Endodermal cell (in vitro differentiated cells): ENCODE data around the gene ANKRD52. TPM values are rescaled to one million over a fixed set of nuclear protein-coding genes. Genes with fewer than 3 reads are reported as not detected.

Source experiments
- DNase-seq: peaks from one replicate; pipeline ENCODE4 v3.0.0-alpha.2; 2017
- H3K27ac ChIP-seq: 2 replicates; pipeline ENCODE4 v1.5.1; 2013; ENCODE audit warnings: mild to moderate bottlenecking, low read depth, low read length, moderate library complexity
- H3K27me3 ChIP-seq: 2 replicates; pipeline ENCODE4 v1.6.1; 2013; ENCODE audit warnings: mild to moderate bottlenecking, low read length, moderate library complexity; ENCODE audit not compliant: insufficient read depth, control insufficient read depth, poor library complexity, severe bottlenecking
- H3K36me3 ChIP-seq: 2 replicates; pipeline ENCODE4 v1.7.0; 2013; ENCODE audit warnings: mild to moderate bottlenecking, low read length, moderate library complexity; ENCODE audit not compliant: control insufficient read depth, insufficient read depth
- H3K4me1 ChIP-seq: one replicate; pipeline ENCODE4 v1.7.0; 2013; ENCODE audit warnings: low read length; ENCODE audit not compliant: control insufficient read depth, insufficient read depth
- H3K4me3 ChIP-seq: 2 replicates; pipeline ENCODE4 v1.5.1; 2013; ENCODE audit warnings: mild to moderate bottlenecking, low read length, moderate library complexity
- H3K9ac ChIP-seq: 2 replicates; pipeline ENCODE4 v1.6.1; 2013; ENCODE audit warnings: mild to moderate bottlenecking, low read length, moderate library complexity; ENCODE audit not compliant: poor library complexity, severe bottlenecking; ENCODE audit errors: extremely low read depth
- H3K9me3 ChIP-seq: 2 replicates; pipeline ENCODE4 v1.6.1; 2013; ENCODE audit warnings: mild to moderate bottlenecking, low read length, moderate library complexity; ENCODE audit not compliant: control insufficient read depth
- H3K27ac Mint-ChIP-seq: 2 replicates; pipeline ENCODE4 v1.8.0; 2020; ENCODE audit warnings: mixed read lengths
- H3K27me3 Mint-ChIP-seq: 2 replicates; pipeline ENCODE4 v1.8.0; 2021; ENCODE audit warnings: mild to moderate bottlenecking, mixed read lengths; ENCODE audit not compliant: insufficient read depth
- H3K36me3 Mint-ChIP-seq: 2 replicates; pipeline ENCODE4 v1.8.0; 2020; ENCODE audit warnings: low read depth, mixed read lengths
- H3K4me1 Mint-ChIP-seq: 2 replicates; pipeline ENCODE4 v1.8.0; 2020; ENCODE audit warnings: mixed read lengths
- H3K4me3 Mint-ChIP-seq: 2 replicates; pipeline ENCODE4 v1.8.0; 2020; ENCODE audit warnings: mild to moderate bottlenecking, moderate library complexity, mixed read lengths
- H3K9me3 Mint-ChIP-seq: 2 replicates; pipeline ENCODE4 v1.8.0; 2020; ENCODE audit warnings: mild to moderate bottlenecking, mixed read lengths
- CTCF ChIP-seq: fragments of 200-600 bp; sonication (generic); conservative IDR thresholded peaks from 2 replicates; pipeline ENCODE4 v1.5.0; 2021; ENCODE audit warnings: antibody characterized with exemption, mild to moderate bottlenecking
- WGBS, 2 experiments: methylation state at CpG; one replicate each; pipeline versions ENCODE4 v1.1.5 to v1.1.7; 2013; ENCODE audit warnings: missing lambda C conversion rate in 2 of 2, mixed read lengths in 1 of 2; ENCODE audit not compliant: insufficient coverage in 1 of 2, insufficient read length in 1 of 2; 5-methylcytosine and 5-hydroxymethylcytosine counted together
- total RNA-seq, 2 donors: library from RNA; stranded (reverse); fragmentation: NEBNext Ultra II Directional in 1 of 2; extraction: Animal tissue kit (Norgen Biotek cat#: 25700) in 1 of 2; gene quantifications; 2 replicates in 1 of 2; 3 replicates in 1 of 2; pipeline ENCODE4 v1.2.1, GENCODE V29; 2021

The ANKRD52 gene
- total RNA-seq, 2 donors from 2014 or later: 39.3 to 54.9 TPM

GRCh38 chr12:56297400-56297799, 39.2 kb upstream of the ANKRD52 start:
- H3K27me3 ChIP-seq: no peaks in the 10 kb centered on the region
- H3K9ac ChIP-seq: no peak overlapping the region
- 89 to 96% methylated on average over 8 of the region's 8 CpGs for WGBS, 2 experiments
- Mint-ChIP-seq H3K27ac (peak overlapping the region; percentile 39), H3K4me3 (no peak overlapping the region), H3K27me3 (no peaks in the 10 kb centered on the region), H3K4me1 (peaks cover 25% of the 10 kb centered on the region), H3K9me3 (no peaks in the 10 kb centered on the region), H3K36me3 (peaks cover 15% of the 10 kb centered on the region)
- no peak overlapping the region for H3K27ac ChIP-seq
- no peak for DNase-seq
- H3K4me3 ChIP-seq: no peak overlapping the region
- H3K4me1 ChIP-seq: peaks cover 9% of the 10 kb centered on the region
- no peaks in the 10 kb centered on the region for H3K9me3 ChIP-seq
- H3K36me3 ChIP-seq: peaks cover 31% of the 10 kb centered on the region
- TF ChIP-seq CTCF: no peak

- TF ChIP-seq CTCF: no peak
- Mint-ChIP-seq H3K36me3 (peaks cover 20% of the 10 kb centered on the region), H3K4me1 (peaks cover 17% of the 10 kb centered on the region), H3K27me3 (no peaks in the 10 kb centered on the region), H3K4me3 (no peak overlapping the region), H3K9me3 (no peaks in the 10 kb centered on the region), H3K27ac (no peak overlapping the region)
- no peaks in the 10 kb centered on the region for H3K9me3 ChIP-seq
- no peaks in the 10 kb centered on the region for H3K27me3 ChIP-seq
- peaks cover 37% of the 10 kb centered on the region for H3K36me3 ChIP-seq
- H3K27ac ChIP-seq: no peak overlapping the region
- H3K9ac ChIP-seq: no peak overlapping the region
- 93% methylated on average over 5 of the region's 5 CpGs for WGBS, 2 experiments
- H3K4me3 ChIP-seq: no peak overlapping the region
- peaks cover 9% of the 10 kb centered on the region for H3K4me1 ChIP-seq
- DNase-seq: no peak
Measured at GRCh38 chr12:56296295-56296694, 38.1 kb upstream of the ANKRD52 start.

- no peaks in the 10 kb centered on the region for H3K27me3 Mint-ChIP-seq
Measured at GRCh38 chr12:56293795-56294194, 35.6 kb upstream of the ANKRD52 start.

More at GRCh38 chr12:56293795-56294194, 35.6 kb upstream of the ANKRD52 start:
- no peak overlapping the region for H3K27ac Mint-ChIP-seq
- Histone ChIP-seq H3K4me1 (no peaks in the 10 kb centered on the region), H3K27me3 (no peaks in the 10 kb centered on the region), H3K9me3 (no peaks in the 10 kb centered on the region), H3K4me3 (no peak overlapping the region), H3K36me3 (peaks cover 54% of the 10 kb centered on the region), H3K9ac (no peak overlapping the region), H3K27ac (no peak overlapping the region)
- no peak for TF ChIP-seq CTCF
- peaks cover 7% of the 10 kb centered on the region for H3K4me1 Mint-ChIP-seq
- DNase-seq: no peak
- WGBS, 2 experiments: 90 to 98% methylated on average over 5 of the region's 5 CpGs
- H3K36me3 Mint-ChIP-seq: peaks cover 35% of the 10 kb centered on the region
- no peaks in the 10 kb centered on the region for H3K9me3 Mint-ChIP-seq
- H3K4me3 Mint-ChIP-seq: no peak overlapping the region
